Activated CD8-positive, alpha-beta T cell treated with anti-CD3 and anti-CD28 coated beads for 36 hours (primary cell): ENCODE results near the gene RGS17. TPM values are rescaled to one million over a fixed set of nuclear protein-coding genes. Genes with fewer than 3 reads are reported as not detected.

Experiments
- ATAC-seq: fragments of 200-7000 bp; cut with Tn5 transposase; one replicate; pipeline ENCODE4 v1.10.0; 2021; ENCODE audit warnings: mild to moderate bottlenecking, moderate library complexity
- CTCF ChIA-PET: fragments of 350-600 bp; sonication (Branson Sonifier 250); formaldehyde crosslinking; loops from one replicate; lab custom pipeline; 2021; ENCODE audit warnings: antibody characterized with exemption; lab: Charles Lee
- POLR2A ChIA-PET: fragments of 350-600 bp; sonication (Branson Sonifier 250); formaldehyde crosslinking; loops from one replicate; lab custom pipeline; 2021; ENCODE audit warnings: antibody characterized with exemption; lab: Charles Lee
- DNase-seq: peaks from one replicate; pipeline ENCODE4 v3.0.0-alpha.2; 2020
- H3K27ac Mint-ChIP-seq: one replicate; pipeline ENCODE4 v1.8.0; 2021; ENCODE audit warnings: mild to moderate bottlenecking, mixed read lengths
- H3K27me3 Mint-ChIP-seq: one replicate; pipeline ENCODE4 v1.8.0; 2021; ENCODE audit warnings: mixed read lengths
- H3K36me3 Mint-ChIP-seq: one replicate; pipeline ENCODE4 v1.8.0; 2021; ENCODE audit warnings: low read depth, mixed read lengths
- H3K4me1 Mint-ChIP-seq: one replicate; pipeline ENCODE4 v1.8.0; 2021; ENCODE audit warnings: low read depth, mixed read lengths
- H3K4me3 Mint-ChIP-seq: one replicate; pipeline ENCODE4 v1.8.0; 2021; ENCODE audit warnings: mild to moderate bottlenecking, moderate library complexity, mixed read lengths
- H3K9me3 Mint-ChIP-seq: one replicate; pipeline ENCODE4 v1.8.0; 2021; ENCODE audit warnings: mixed read lengths
- CTCF ChIP-seq: fragments of 200-600 bp; IDR thresholded peaks from one replicate; pipeline ENCODE4 v1.8.0; 2022; ENCODE audit warnings: antibody characterized with exemption, mild to moderate bottlenecking
- intact Hi-C: fragments of 100-400 bp; cut with micrococcal nuclease; formaldehyde crosslinking; loops from one replicate; pipeline ENCODE4 v1.10.0; 2022
- total RNA-seq, 2 experiments: library from RNA; stranded (reverse); gene quantifications; one replicate each; pipeline ENCODE4 v1.2.3, GENCODE V29; 2021

The RGS17 gene
- total RNA-seq, 2 experiments from 2014 or later, result not detected

DNA sequence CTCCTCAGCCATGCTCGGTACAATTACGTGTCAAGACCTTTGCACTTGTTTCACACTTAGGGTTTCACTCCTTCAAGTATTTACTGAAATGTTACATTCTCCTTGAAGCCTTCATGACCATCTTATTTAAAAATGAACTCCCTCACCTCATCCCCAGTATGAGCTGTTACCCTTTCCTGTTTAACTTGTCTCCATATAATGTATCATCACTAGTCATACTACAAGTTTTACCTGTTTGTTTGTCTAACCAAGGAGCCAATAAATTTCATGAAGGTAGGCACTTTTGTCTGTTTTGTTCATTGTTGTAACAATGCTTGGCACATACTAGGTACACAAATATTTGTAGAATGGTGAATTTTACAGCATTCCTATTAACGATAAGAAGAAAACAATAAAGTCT, 82.5 kb downstream of the RGS17 start:
- Mint-ChIP-seq H3K27ac (no peak overlapping the region), H3K9me3 (no peaks in the 10 kb centered on the region), H3K27me3 (no peaks in the 10 kb centered on the region), H3K4me1 (no peaks in the 10 kb centered on the region), H3K4me3 (no peak overlapping the region), H3K36me3 (no peaks in the 10 kb centered on the region)
- ChIA-PET CTCF (no interaction called here), POLR2A (interaction anchor here (0.5 kb wide), 1 partner anchor 10 kb away, joined by 3 read pairs; no protein-coding TSS in a partner anchor)
- intact Hi-C loops, result no loop called here
- ATAC-seq (no peak), DNase-seq (no peak)
- TF ChIP-seq CTCF, result no peak

DNA sequence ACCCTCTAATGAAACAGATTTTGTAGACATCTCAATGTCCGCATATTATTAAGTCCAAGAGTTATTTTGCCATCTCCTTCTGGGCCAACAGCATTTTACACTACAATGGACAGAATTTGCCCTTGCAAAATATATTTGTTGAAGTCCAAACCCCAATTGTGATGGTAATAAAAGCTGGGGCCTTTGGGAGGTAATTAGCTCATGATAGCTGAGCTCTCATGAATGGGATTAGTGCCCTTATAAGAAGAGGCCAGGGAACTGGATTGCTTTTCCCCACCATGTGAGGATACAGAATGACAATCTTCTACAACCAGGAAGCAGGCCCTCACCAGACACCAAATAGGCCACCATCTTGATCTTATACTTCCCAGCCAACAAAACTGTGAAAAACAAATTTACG, 83.7 kb downstream of the RGS17 start:
- Mint-ChIP-seq H3K27ac (no peak overlapping the region), H3K36me3 (no peaks in the 10 kb centered on the region), H3K9me3 (no peaks in the 10 kb centered on the region), H3K4me1 (no peaks in the 10 kb centered on the region), H3K4me3 (no peak overlapping the region), H3K27me3 (peaks cover under 1% of the 10 kb centered on the region)
- ChIA-PET POLR2A (no interaction called here), CTCF (interaction anchor here (1.1 kb wide), 1 partner anchor 22 kb away, joined by 3 read pairs; no protein-coding TSS in a partner anchor)
- intact Hi-C loops, result no loop called here
- no peak for ATAC-seq
- DNase-seq, result no peak
- TF ChIP-seq CTCF, result no peak

- Mint-ChIP-seq H3K36me3 (no peaks in the 10 kb centered on the region), H3K4me1 (no peaks in the 10 kb centered on the region), H3K27me3 (peaks cover 3% of the 10 kb centered on the region), H3K4me3 (no peak overlapping the region), H3K27ac (no peak overlapping the region), H3K9me3 (no peaks in the 10 kb centered on the region)
- POLR2A ChIA-PET, result no interaction called here
- no peak for DNase-seq
- TF ChIP-seq CTCF, result no peak
- CTCF ChIA-PET, result interaction anchor here (1.4 kb wide), 1 partner anchor 20 kb away, joined by 3 read pairs; no protein-coding TSS in a partner anchor
- no peak for ATAC-seq
- intact Hi-C loops, result no loop called here
Observed at GRCh38 chr6:153045271-153045670, 85.8 kb downstream of the RGS17 start.

- DNase-seq, result no peak
- Mint-ChIP-seq H3K4me3 (no peak overlapping the region), H3K36me3 (no peaks in the 10 kb centered on the region), H3K27ac (no peak overlapping the region), H3K9me3 (no peaks in the 10 kb centered on the region), H3K27me3 (peaks cover 3% of the 10 kb centered on the region), H3K4me1 (no peaks in the 10 kb centered on the region)
- no peak for TF ChIP-seq CTCF
- ATAC-seq, result no peak
- CTCF ChIA-PET, result interaction anchor here (1.4 kb wide), 1 partner anchor 19 kb away, joined by 3 read pairs; no protein-coding TSS in a partner anchor
- intact Hi-C loops, result no loop called here
- POLR2A ChIA-PET, result no interaction called here
Observed at GRCh38 chr6:153044295-153044694, 86.8 kb downstream of the RGS17 start.

- H3K36me3 Mint-ChIP-seq, result no peaks in the 10 kb centered on the region
- H3K27ac Mint-ChIP-seq, result no peak overlapping the region
- intact Hi-C loops, result no loop called here
- POLR2A ChIA-PET, result no interaction called here
- CTCF ChIA-PET, result no interaction called here
- no peak for ATAC-seq
- H3K4me3 Mint-ChIP-seq, result no peak overlapping the region
- no peak for DNase-seq
- H3K4me1 Mint-ChIP-seq, result no peaks in the 10 kb centered on the region
- H3K27me3 Mint-ChIP-seq, result peaks cover 3% of the 10 kb centered on the region
- H3K9me3 Mint-ChIP-seq, result no peaks in the 10 kb centered on the region
- TF ChIP-seq CTCF, result no peak
Observed at GRCh38 chr6:153043719-153044118, 87.4 kb downstream of the RGS17 start.
